NB4 (cell line): ENCODE data around the gene NEK11.

Experiments
- DNase-seq: peaks from one replicate; pipeline ENCODE4 v3.0.0; 2010; ENCODE audit warnings: low read depth
- H3K4me3 ChIP-seq: one replicate; pipeline ENCODE4 v1.5.1; 2011; ENCODE audit warnings: mild to moderate bottlenecking, low read depth, low read length, moderate library complexity
- MYC ChIP-seq: IDR thresholded peaks from 2 replicates; pipeline ENCODE4 v1.6.1; 2011; ENCODE audit warnings: low read depth, low read length
- POLR2A ChIP-seq: IDR thresholded peaks from 2 replicates; pipeline ENCODE4 v1.6.1; 2011; ENCODE audit warnings: mild to moderate bottlenecking; ENCODE audit not compliant: insufficient read length; ENCODE audit errors: extremely low read depth
- TF ChIP-seq, protein P1 (sequence below): IDR thresholded peaks from one replicate; pipeline ENCODE4 v1.5.1; 2012; ENCODE audit warnings: low read depth, low read length
- TF ChIP-seq, protein P2 (sequence below): IDR thresholded peaks from 2 replicates; pipeline ENCODE4 v1.6.1; 2011; ENCODE audit warnings: low read depth, low read length

Gene NEK11

DNA sequence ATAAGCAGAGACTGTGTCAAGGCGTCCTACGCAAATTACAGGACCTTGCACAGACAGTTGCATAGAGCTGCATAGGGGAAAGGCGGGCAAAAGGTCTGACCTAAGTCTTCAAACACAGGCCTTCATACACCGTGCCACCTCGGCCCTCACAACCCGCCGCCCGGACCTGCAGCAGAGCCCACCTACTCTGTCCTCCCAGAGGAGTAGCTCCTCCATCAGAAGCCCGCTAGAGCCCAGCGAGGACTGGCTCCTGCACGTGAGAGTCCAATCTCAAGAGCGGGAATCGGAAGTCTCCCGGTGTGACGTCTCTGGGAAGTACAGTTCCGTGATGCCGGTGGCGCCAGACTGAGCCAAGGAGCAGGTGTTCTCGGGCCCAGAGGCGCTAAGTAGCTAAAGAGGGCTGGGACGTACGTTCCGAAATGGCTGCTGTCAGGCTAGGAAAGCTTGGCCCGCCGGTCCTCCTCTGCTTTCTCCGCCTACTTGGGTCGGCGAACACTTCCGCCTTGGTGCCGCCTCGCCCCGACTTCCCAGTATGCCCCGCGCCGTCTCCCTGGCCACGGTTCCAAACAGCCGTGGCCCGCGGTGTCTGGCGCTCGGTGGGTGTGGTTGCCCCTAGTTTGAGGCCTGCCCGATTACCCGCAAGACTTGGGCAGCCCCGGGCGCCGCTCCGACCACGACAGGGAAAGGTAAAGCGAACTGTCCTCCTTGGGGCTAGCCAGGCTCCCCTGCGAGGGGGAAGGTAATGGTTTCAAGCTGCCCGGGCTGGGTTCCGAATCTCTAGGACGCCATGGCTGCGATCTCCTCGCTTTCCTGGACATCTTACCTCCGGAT is at the start of gene NEK11, which contains the start of gene ASTE1:
Gene NEK11 (plus strand): TSS at position 557 of the 831 bp plus-strand sequence. CDS start 2,832 bp downstream, outside the sequence.
Gene ASTE1 (minus strand): TSS at position 505 of the 831 bp plus-strand sequence. CDS start 1,519 bp downstream, outside the sequence.
- peak; percentile 88 for DNase-seq
- TF ChIP-seq POLR2A = peak; percentile 80
- TF ChIP-seq, protein P1, sequence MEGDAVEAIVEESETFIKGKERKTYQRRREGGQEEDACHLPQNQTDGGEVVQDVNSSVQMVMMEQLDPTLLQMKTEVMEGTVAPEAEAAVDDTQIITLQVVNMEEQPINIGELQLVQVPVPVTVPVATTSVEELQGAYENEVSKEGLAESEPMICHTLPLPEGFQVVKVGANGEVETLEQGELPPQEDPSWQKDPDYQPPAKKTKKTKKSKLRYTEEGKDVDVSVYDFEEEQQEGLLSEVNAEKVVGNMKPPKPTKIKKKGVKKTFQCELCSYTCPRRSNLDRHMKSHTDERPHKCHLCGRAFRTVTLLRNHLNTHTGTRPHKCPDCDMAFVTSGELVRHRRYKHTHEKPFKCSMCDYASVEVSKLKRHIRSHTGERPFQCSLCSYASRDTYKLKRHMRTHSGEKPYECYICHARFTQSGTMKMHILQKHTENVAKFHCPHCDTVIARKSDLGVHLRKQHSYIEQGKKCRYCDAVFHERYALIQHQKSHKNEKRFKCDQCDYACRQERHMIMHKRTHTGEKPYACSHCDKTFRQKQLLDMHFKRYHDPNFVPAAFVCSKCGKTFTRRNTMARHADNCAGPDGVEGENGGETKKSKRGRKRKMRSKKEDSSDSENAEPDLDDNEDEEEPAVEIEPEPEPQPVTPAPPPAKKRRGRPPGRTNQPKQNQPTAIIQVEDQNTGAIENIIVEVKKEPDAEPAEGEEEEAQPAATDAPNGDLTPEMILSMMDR = no peak
- TF ChIP-seq MYC = peak; percentile 58; the same call in 1 of the 2 replicates
- TF ChIP-seq, protein P2, sequence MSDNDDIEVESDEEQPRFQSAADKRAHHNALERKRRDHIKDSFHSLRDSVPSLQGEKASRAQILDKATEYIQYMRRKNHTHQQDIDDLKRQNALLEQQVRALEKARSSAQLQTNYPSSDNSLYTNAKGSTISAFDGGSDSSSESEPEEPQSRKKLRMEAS = peak; percentile 72
- peak within 1 kb of the TSS; percentile 88 for H3K4me3 ChIP-seq

DNA sequence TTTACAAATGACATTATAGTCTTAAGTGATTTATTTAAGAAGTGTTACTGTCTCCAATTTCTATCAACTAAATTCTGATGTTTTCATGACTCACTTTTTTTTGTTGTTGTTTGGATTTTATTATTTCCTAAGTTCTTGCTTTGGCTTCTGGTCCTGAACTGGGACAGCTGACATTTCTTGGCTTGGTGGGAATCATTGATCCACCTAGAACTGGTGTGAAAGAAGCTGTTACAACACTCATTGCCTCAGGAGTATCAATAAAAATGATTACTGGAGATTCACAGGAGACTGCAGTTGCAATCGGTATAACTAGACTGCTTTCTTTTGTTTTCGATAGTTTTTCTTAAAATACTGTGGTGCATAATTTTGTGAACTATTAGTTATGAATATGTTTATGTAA is 47.6 kb upstream of the NEK11 start:
- TF ChIP-seq, protein P2 = no peak
- TF ChIP-seq MYC (no peak), POLR2A (no peak)
- TF ChIP-seq, protein P1 = no peak
- DNase-seq = no peak
- no peak overlapping the region for H3K4me3 ChIP-seq

DNA sequence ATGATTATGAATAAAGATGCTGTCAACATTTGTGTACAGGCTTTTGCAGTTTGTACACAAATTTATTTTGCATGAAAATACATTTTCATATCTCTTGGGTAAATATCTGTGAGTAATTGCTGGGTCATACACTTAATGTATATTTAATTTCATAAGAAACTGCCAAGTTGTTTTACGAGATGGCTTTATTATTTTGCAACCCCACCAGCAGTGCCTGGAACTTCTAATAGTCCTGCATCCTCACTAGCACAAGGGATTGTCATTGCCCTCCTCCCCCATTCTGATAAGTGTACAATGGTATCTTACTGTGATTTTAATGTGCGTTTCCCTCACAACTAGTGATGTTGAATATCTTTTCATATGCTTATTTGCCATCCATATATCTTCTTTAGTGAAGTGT is 45.2 kb upstream of the NEK11 start:
- DNase-seq = peak; percentile 6
- H3K4me3 ChIP-seq = no peak overlapping the region
- no peak for TF ChIP-seq MYC
- TF ChIP-seq, protein P1 = no peak
- TF ChIP-seq, protein P2 = no peak
- TF ChIP-seq POLR2A = no peak

DNA sequence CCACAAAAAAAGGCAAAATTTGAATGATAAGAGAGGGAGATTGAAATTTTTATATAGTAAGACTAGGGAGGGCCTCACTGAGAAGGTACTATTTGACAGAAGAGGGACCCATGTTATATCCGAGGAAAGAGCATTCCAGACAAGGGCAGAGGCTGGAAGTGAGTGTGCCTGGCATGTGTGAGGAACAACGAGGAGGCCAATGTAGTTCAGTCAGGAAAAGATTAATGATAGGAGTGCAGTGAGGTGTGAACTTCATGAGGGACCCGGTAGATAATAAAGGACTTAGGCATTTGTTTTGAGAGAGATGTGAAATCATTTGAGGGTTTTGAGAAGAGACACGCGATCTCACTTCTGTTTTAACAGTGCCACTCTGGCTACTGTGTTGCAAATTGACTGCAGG is 36.4 kb upstream of the NEK11 start:
- no peak for DNase-seq
- TF ChIP-seq, protein P2 = no peak
- TF ChIP-seq MYC (no peak), POLR2A (no peak)
- TF ChIP-seq, protein P1 = no peak
- H3K4me3 ChIP-seq = no peak overlapping the region

DNA sequence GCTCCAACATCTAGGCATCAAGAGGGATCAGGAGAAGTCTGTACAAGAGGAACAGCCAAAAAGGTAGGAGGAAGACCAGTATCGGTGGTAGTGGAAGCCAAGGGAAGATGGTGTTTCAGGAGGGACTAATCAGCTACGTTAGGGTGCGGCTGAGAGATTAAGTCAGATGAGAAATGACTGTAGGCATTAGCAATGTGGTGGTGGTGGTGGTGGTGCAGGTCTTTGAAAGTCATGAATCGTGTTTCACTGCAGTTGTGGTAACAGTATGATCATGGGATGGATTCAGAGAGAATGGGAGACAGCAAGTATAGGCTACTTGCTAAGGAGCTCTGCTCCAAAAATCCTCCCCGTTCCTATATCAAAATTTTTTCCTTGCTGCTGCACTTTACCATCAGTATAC is 35.6 kb upstream of the NEK11 start:
- TF ChIP-seq, protein P2 = no peak
- TF ChIP-seq MYC (no peak), POLR2A (no peak)
- TF ChIP-seq, protein P1 = no peak
- H3K4me3 ChIP-seq = no peak overlapping the region
- DNase-seq = no peak
